KMS-11 (cell line): ENCODE data around the gene FANCF.

Experiments used
- H2AFZ ChIP-seq: fragments of 200-600 bp; sonication (generic); 2 replicates; pipeline ENCODE4 v1.6.1; 2016; ENCODE audit warnings: antibody characterized with exemption, mixed run types, low read depth
- H3K27ac ChIP-seq: fragments of 200-600 bp; sonication (generic); 2 replicates; pipeline ENCODE4 v1.6.1; 2016; ENCODE audit warnings: mild to moderate bottlenecking, mixed run types
- H3K27me3 ChIP-seq: fragments of 200-600 bp; sonication (generic); 2 replicates; pipeline ENCODE4 v1.6.1; 2017; ENCODE audit warnings: mild to moderate bottlenecking, low read depth, mixed run types, moderate library complexity; ENCODE audit not compliant: insufficient read depth
- H3K36me3 ChIP-seq: fragments of 200-600 bp; sonication (generic); 2 replicates; pipeline ENCODE4 v1.6.1; 2017; ENCODE audit warnings: mild to moderate bottlenecking, mixed run types; ENCODE audit not compliant: insufficient read depth
- H3K4me1 ChIP-seq: fragments of 200-600 bp; sonication (generic); 2 replicates; pipeline ENCODE4 v1.6.1; 2016; ENCODE audit warnings: mild to moderate bottlenecking, low read depth, mixed run types; ENCODE audit not compliant: poor library complexity, severe bottlenecking
- H3K4me2 ChIP-seq: fragments of 200-600 bp; sonication (generic); 2 replicates; pipeline ENCODE4 v1.7.0; 2016; ENCODE audit warnings: mild to moderate bottlenecking, mixed run types
- H3K4me3 ChIP-seq: fragments of 200-600 bp; sonication (generic); IDR thresholded peaks from 2 replicates; pipeline ENCODE4 v1.6.1; 2017; ENCODE audit warnings: low read depth, low read length, mixed read lengths; ENCODE audit not compliant: insufficient read depth
- H3K79me2 ChIP-seq: fragments of 200-600 bp; sonication (generic); 2 replicates; pipeline ENCODE4 v1.6.1; 2016; ENCODE audit warnings: low read depth, mixed run types; ENCODE audit not compliant: insufficient read depth
- H3K9ac ChIP-seq: fragments of 200-600 bp; sonication (generic); 2 replicates; pipeline ENCODE4 v1.6.1; 2016; ENCODE audit warnings: mild to moderate bottlenecking, mixed run types
- H4K20me1 ChIP-seq: fragments of 200-600 bp; sonication (generic); 2 replicates; pipeline ENCODE4 v1.6.1; 2016; ENCODE audit warnings: mild to moderate bottlenecking, mixed run types; ENCODE audit not compliant: insufficient read depth
- CTCF ChIP-seq: fragments of 200-600 bp; sonication (generic); conservative IDR thresholded peaks from 2 replicates; pipeline ENCODE4 v1.6.1; 2017; ENCODE audit warnings: low read depth, mild to moderate bottlenecking, antibody characterized with exemption, low read length, moderate library complexity, mixed read lengths

FANCF gene

DNA sequence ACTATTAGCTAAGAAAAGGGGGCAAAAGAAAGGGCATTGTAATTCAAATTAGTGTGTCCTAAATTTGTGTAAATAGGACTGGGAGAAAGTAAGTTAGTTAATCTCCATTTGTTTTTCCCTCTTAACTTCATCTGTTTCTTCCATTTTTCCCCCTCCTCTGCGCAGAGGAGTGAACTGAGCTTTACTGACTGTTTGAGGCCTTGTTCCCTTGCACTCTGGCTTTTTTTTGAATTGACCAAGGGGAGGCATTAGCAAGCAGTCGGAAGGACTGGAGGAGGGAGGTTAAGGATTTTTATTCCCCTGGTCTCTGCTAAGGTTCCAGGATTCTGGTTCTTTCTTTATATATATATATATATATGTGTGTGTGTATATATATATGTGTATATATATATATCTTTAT lies 15.2 kb upstream of the FANCF start:
- no peak overlapping the region for H3K4me3 ChIP-seq
- H2AFZ ChIP-seq: no peak overlapping the region
- TF ChIP-seq CTCF: no peak
- H4K20me1 ChIP-seq: no peaks in the 10 kb centered on the region
- no peak overlapping the region for H3K9ac ChIP-seq
- H3K79me2 ChIP-seq: no peaks in the 10 kb centered on the region
- H3K4me1 ChIP-seq: peaks cover 10% of the 10 kb centered on the region
- H3K4me2 ChIP-seq: no peak overlapping the region
- H3K36me3 ChIP-seq: no peaks in the 10 kb centered on the region
- H3K27ac ChIP-seq: no peak overlapping the region
- no peaks in the 10 kb centered on the region for H3K27me3 ChIP-seq

GRCh38 chr11:22635689-22636088 lies 10.1 kb upstream of the FANCF start:
- TF ChIP-seq CTCF: no peak
- no peak overlapping the region for H3K9ac ChIP-seq
- no peaks in the 10 kb centered on the region for H4K20me1 ChIP-seq
- H2AFZ ChIP-seq: peak overlapping the region; percentile 21
- no peak overlapping the region for H3K4me3 ChIP-seq
- peaks cover 39% of the 10 kb centered on the region for H3K4me1 ChIP-seq
- H3K4me2 ChIP-seq: peak overlapping the region; percentile 52
- no peaks in the 10 kb centered on the region for H3K79me2 ChIP-seq
- H3K27me3 ChIP-seq: no peaks in the 10 kb centered on the region
- peak overlapping the region; percentile 40 for H3K27ac ChIP-seq
- H3K36me3 ChIP-seq: no peaks in the 10 kb centered on the region

GRCh38 chr11:22634897-22635629 lies 9.4 kb upstream of the FANCF start:
- H3K27ac ChIP-seq: peak overlapping the region; percentile 40
- no peaks in the 10 kb centered on the region for H3K27me3 ChIP-seq
- H3K79me2 ChIP-seq: no peaks in the 10 kb centered on the region
- H3K4me1 ChIP-seq: peaks cover 39% of the 10 kb centered on the region
- no peak for TF ChIP-seq CTCF
- H3K4me3 ChIP-seq: no peak overlapping the region
- H3K9ac ChIP-seq: no peak overlapping the region
- no peaks in the 10 kb centered on the region for H3K36me3 ChIP-seq
- peak overlapping the region; percentile 52 for H3K4me2 ChIP-seq
- no peaks in the 10 kb centered on the region for H4K20me1 ChIP-seq
- peak overlapping the region; percentile 21; the same call in 1 of the 2 replicates for H2AFZ ChIP-seq

DNA sequence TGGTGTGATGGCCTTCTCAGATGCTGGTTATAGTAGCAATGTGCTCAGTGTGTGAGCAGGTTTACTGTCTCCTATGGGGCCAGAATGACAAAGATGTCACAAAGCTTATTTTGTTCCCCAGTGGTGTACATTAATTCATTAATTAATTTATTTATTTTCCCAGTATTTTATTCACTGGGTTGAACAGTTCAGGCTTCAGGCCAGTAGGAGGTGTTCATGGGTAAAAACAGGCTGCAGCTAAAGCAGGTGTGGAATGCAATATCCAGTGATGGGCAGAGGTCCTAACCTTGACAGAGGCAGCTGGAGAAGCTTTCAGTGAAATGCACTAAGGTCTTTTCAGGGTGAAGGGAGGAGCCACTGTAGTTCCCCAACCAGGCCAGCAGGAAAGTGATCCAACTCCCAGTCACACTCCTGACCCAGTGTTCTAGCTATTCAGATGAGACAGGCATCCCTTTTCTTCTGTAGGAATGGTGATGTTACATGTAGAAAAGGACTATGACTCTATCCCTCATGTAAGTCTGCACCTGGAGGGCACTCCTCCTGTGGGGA lies 7.8 kb upstream of the FANCF start:
- H3K4me2 ChIP-seq: no peak overlapping the region
- no peak overlapping the region for H3K4me3 ChIP-seq
- H3K27ac ChIP-seq: no peak overlapping the region; the same call in 1 of the 2 replicates
- H2AFZ ChIP-seq: no peak overlapping the region
- peak; percentile 51 for TF ChIP-seq CTCF
- H3K4me1 ChIP-seq: peaks cover 39% of the 10 kb centered on the region
- no peaks in the 10 kb centered on the region for H4K20me1 ChIP-seq
- no peak overlapping the region for H3K9ac ChIP-seq
- H3K79me2 ChIP-seq: no peaks in the 10 kb centered on the region
- H3K27me3 ChIP-seq: no peaks in the 10 kb centered on the region
- no peaks in the 10 kb centered on the region for H3K36me3 ChIP-seq
